ENCODE results near the gene NR1I2.

DNA sequence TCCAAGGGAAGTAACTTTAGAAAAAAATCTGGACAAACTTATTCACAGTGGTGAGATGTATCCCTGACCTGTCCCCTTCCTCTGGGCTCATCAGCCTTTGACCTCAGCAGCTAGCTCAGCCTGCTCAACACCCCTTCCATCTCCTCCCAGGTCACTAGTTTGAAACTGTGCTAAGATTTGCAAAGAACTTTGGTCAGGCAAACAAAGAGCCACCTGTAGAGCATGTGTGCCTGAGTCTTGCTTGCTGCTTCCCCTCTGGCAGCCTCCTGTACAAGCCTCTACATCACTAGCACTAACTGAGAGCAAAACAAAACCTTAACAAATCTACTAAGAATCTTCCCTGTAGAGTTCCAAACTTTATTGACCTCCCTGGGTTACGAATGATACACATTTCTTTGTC lies 43.9 kb downstream of the NR1I2 start:
- TF ChIP-seq EP300 (IDR thresholded peaks at IDR 0.05) (no peak), POLR2A (IDR thresholded peaks at IDR 0.05; ENCODE audit: low read depth) (no peak)

All from esophagus muscularis mucosa (tissue), 2 donors.